WTC11 (cell line): Measurements from ENCODE around the gene MYO19. TPM values are rescaled to one million over a fixed set of nuclear protein-coding genes. Genes with fewer than 3 reads are reported as not detected.
A peak's percentile ranks its signal among the peaks of the same experiment; 100 is the strongest.

Source experiments
- ATF2 ChIP-seq: sonication (generic); formaldehyde crosslinking; IDR thresholded peaks from 2 replicates; pipeline ENCODE4 v1.8.1; 2022; ENCODE audit warnings: low read depth, missing genetic modification reagents, borderline replicate concordance
- CREB1 ChIP-seq: sonication (generic); formaldehyde crosslinking; IDR thresholded peaks from 2 replicates; pipeline ENCODE4 v1.8.0; 2023; ENCODE audit warnings: mild to moderate bottlenecking, missing genetic modification reagents
- E2F1 ChIP-seq: sonication (generic); formaldehyde crosslinking; IDR thresholded peaks from 2 replicates; pipeline ENCODE4 v1.8.0; 2022; ENCODE audit warnings: mild to moderate bottlenecking, missing genetic modification reagents
- E2F5 ChIP-seq: sonication (generic); formaldehyde crosslinking; IDR thresholded peaks from 2 replicates; pipeline ENCODE4 v1.8.1; 2022; ENCODE audit warnings: mild to moderate bottlenecking, moderate library complexity, missing genetic modification reagents
- EMX1 ChIP-seq: fragments of 250-450 bp; sonication (Bioruptor Pico); IDR thresholded peaks from 2 replicates; pipeline ENCODE4 v1.8.0; 2021; ENCODE audit warnings: mild to moderate bottlenecking
- GABPB1 ChIP-seq: sonication (generic); formaldehyde crosslinking; IDR thresholded peaks from 2 replicates; pipeline ENCODE4 v1.8.1; 2023; ENCODE audit warnings: mild to moderate bottlenecking, missing genetic modification reagents
- IRF1 ChIP-seq: sonication (generic); formaldehyde crosslinking; IDR thresholded peaks from 2 replicates; pipeline ENCODE4 v1.8.0; 2023; ENCODE audit warnings: missing genetic modification reagents
- IRF2 ChIP-seq: sonication (generic); formaldehyde crosslinking; IDR thresholded peaks from 2 replicates; pipeline ENCODE4 v1.8.0; 2022; ENCODE audit warnings: low read depth, missing genetic modification reagents, borderline replicate concordance
- JUN ChIP-seq: sonication (generic); formaldehyde crosslinking; IDR thresholded peaks from 2 replicates; pipeline ENCODE4 v1.8.0; 2023; ENCODE audit warnings: mild to moderate bottlenecking, missing genetic modification reagents
- KAT7 ChIP-seq: sonication (generic); formaldehyde crosslinking; IDR thresholded peaks from 2 replicates; pipeline ENCODE4 v1.8.1; 2023; ENCODE audit warnings: missing genetic modification reagents, mild to moderate bottlenecking, borderline replicate concordance
- NFATC4 ChIP-seq: fragments of 250-450 bp; sonication (Bioruptor Pico); IDR thresholded peaks from 2 replicates; pipeline ENCODE4 v1.9.0; 2021; ENCODE audit warnings: mild to moderate bottlenecking
- NFE2L1 ChIP-seq: sonication (generic); formaldehyde crosslinking; IDR thresholded peaks from 2 replicates; pipeline ENCODE4 v1.8.1; 2023; ENCODE audit warnings: missing genetic modification reagents
- NFYB ChIP-seq: sonication (generic); formaldehyde crosslinking; conservative IDR thresholded peaks from 2 replicates; pipeline ENCODE4 v1.8.0; 2022; ENCODE audit warnings: low read depth, missing genetic modification reagents
- NR1H2 ChIP-seq: sonication (generic); formaldehyde crosslinking; IDR thresholded peaks from 2 replicates; pipeline ENCODE4 v1.9.0; 2021; ENCODE audit warnings: mild to moderate bottlenecking, moderate library complexity, missing genetic modification reagents
- OVOL2 ChIP-seq: fragments of 250-450 bp; sonication (Bioruptor Pico); IDR thresholded peaks from 2 replicates; pipeline ENCODE4 v1.9.0; 2021; ENCODE audit warnings: mild to moderate bottlenecking, borderline replicate concordance
- RORB ChIP-seq: fragments of 250-450 bp; sonication (Bioruptor Pico); IDR thresholded peaks from 2 replicates; pipeline ENCODE4 v1.9.0; 2021; ENCODE audit warnings: mild to moderate bottlenecking
- SP1 ChIP-seq: sonication (generic); formaldehyde crosslinking; conservative IDR thresholded peaks from 2 replicates; pipeline ENCODE4 v1.8.1; 2022; ENCODE audit warnings: missing genetic modification reagents
- TCF7 ChIP-seq: sonication (generic); formaldehyde crosslinking; IDR thresholded peaks from 2 replicates; pipeline ENCODE4 v1.8.0; 2022; ENCODE audit warnings: mild to moderate bottlenecking, low read depth, missing genetic modification reagents, moderate library complexity
- TEAD1 ChIP-seq: sonication (generic); formaldehyde crosslinking; IDR thresholded peaks from 2 replicates; pipeline ENCODE4 v1.8.0; 2022; ENCODE audit warnings: mild to moderate bottlenecking, missing genetic modification reagents
- TEAD4 ChIP-seq: sonication (generic); formaldehyde crosslinking; IDR thresholded peaks from 2 replicates; pipeline ENCODE4 v1.8.0; 2022; ENCODE audit warnings: mild to moderate bottlenecking, missing genetic modification reagents
- USF2 ChIP-seq: sonication (generic); formaldehyde crosslinking; IDR thresholded peaks from 2 replicates; pipeline ENCODE4 v1.8.1; 2023; ENCODE audit warnings: mild to moderate bottlenecking, missing genetic modification reagents, moderate library complexity
- ZBTB43 ChIP-seq: sonication (generic); formaldehyde crosslinking; IDR thresholded peaks from 2 replicates; pipeline ENCODE4 v1.8.1; 2023; ENCODE audit warnings: mild to moderate bottlenecking, missing genetic modification reagents
- ZNF281 ChIP-seq: sonication (generic); formaldehyde crosslinking; IDR thresholded peaks from 2 replicates; pipeline ENCODE4 v1.8.0; 2023; ENCODE audit warnings: mild to moderate bottlenecking, missing genetic modification reagents
- ZNF423 ChIP-seq: fragments of 250-450 bp; sonication (Bioruptor Pico); IDR thresholded peaks from 2 replicates; pipeline ENCODE4 v2.1.2; 2022; ENCODE audit warnings: mild to moderate bottlenecking, moderate library complexity
- ZNF671 ChIP-seq: fragments of 250-450 bp; sonication (Bioruptor Pico); IDR thresholded peaks from 2 replicates; pipeline ENCODE4 v1.8.0; 2021; ENCODE audit warnings: mild to moderate bottlenecking
- total RNA-seq: library from RNA; stranded (reverse); gene quantifications from 3 replicates; pipeline ENCODE4 v1.2.3, GENCODE V29; 2021
- TF ChIP-seq, protein P1 (sequence below): fragments of 250-450 bp; sonication (Bioruptor Pico); IDR thresholded peaks from 2 replicates; pipeline ENCODE4 v1.9.0; 2021; ENCODE audit warnings: moderate library complexity, mild to moderate bottlenecking, inconsistent platforms, borderline replicate concordance
- TF ChIP-seq, protein P2 (sequence below): fragments of 250-450 bp; sonication (Bioruptor Pico); IDR thresholded peaks from 2 replicates; pipeline ENCODE4 v2.1.2; 2022; ENCODE audit warnings: mild to moderate bottlenecking, moderate library complexity

The MYO19 gene
- total RNA-seq, 1 experiment from 2014 or later: 146 TPM

DNA sequence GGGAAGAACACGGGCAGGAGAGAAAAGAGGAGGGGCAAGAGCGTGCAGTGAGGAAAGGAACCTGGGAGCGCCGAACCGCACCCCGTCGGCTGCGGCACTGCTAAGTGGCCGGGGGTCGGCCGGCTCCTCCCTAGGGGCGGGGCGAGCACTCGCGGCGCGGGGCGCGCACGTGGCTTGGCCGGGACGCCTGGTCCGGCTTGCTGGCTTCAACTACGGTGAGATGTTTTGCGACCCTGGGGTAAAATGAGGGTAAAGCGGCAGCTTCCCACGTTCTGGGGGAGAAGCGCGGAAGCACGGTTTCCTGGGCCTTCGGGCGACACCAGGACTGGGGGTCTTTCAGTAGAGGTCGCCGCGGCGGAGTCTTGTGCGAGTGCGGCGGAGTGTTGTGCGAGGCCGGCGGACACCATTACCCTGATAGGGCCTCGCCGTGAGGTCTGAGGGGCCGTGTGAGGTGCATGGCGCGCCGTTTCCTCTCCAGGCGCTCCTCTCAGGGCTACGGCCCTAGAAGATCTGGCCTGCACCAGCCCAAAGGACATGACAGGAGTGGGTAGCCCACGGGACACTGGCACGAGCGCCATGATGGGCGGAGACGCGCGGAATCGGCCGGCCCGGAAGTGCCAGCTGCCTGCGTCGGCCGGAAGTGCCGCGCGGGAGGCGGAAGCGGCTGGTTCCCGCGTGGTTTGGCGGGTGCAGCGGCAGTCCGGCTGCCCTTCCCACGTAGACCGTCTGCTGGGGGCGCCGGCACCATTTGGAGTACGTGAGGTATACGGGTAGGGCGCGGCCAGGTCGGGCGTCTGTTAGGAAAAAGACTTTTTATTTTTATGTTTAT, at the start of gene MYO19, which contains the start of gene PIGW (continued):
- TF ChIP-seq EMX1 (CRISPR knock-in tag) (no peak), ZNF423 (no peak), ZNF671 (CRISPR knock-in tag) (no peak; the same call in 1 of the 2 replicates), NR1H2 (CRISPR knock-in tag) (no peak), ATF2 (no peak), JUN (CRISPR knock-in tag) (peak; percentile 86; the same call in 1 of the 2 replicates), TEAD1 (CRISPR knock-in tag) (peak; percentile 62; the same call in 1 of the 2 replicates), E2F5 (0 out of 2 replicates have a peak, but pooled peaks have one; percentile 57), KAT7 (CRISPR knock-in tag) (0 out of 2 replicates have a peak, but pooled peaks have one; percentile 72), NFATC4 (CRISPR knock-in tag) (no peak), TCF7 (peak; percentile 82), SP1 (CRISPR knock-in tag) (peak; percentile 77), NFYB (0 out of 2 replicates have a peak, but pooled peaks have one; percentile 24), USF2 (CRISPR knock-in tag) (peak; percentile 74), GABPB1 (CRISPR knock-in tag) (peak; percentile 82), CREB1 (CRISPR knock-in tag) (peak; percentile 29; the same call in 1 of the 2 replicates), TEAD4 (CRISPR knock-in tag) (0 out of 2 replicates have a peak, but pooled peaks have one; percentile 35), E2F1 (CRISPR knock-in tag) (0 out of 2 replicates have a peak, but pooled peaks have one; percentile 23), ZNF281 (CRISPR knock-in tag) (peak; percentile 36; the same call in 1 of the 2 replicates), IRF1 (CRISPR knock-in tag) (0 out of 2 replicates have a peak, but pooled peaks have one; percentile 6), ZBTB43 (CRISPR knock-in tag) (peak; percentile 90), RORB (CRISPR knock-in tag) (no peak), NFE2L1 (CRISPR knock-in tag) (peak; percentile 82), OVOL2 (CRISPR knock-in tag) (no peak), IRF2 (0 out of 2 replicates have a peak, but pooled peaks have one; percentile 79)
- TF ChIP-seq, protein P1, sequence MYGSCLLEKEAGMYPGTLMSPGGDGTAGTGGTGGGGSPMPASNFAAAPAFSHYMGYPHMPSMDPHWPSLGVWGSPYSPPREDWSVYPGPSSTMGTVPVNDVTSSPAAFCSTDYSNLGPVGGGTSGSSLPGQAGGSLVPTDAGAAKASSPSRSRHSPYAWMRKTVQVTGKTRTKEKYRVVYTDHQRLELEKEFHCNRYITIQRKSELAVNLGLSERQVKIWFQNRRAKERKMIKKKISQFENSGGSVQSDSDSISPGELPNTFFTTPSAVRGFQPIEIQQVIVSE (CRISPR knock-in tag): no peak
- TF ChIP-seq, protein P2, sequence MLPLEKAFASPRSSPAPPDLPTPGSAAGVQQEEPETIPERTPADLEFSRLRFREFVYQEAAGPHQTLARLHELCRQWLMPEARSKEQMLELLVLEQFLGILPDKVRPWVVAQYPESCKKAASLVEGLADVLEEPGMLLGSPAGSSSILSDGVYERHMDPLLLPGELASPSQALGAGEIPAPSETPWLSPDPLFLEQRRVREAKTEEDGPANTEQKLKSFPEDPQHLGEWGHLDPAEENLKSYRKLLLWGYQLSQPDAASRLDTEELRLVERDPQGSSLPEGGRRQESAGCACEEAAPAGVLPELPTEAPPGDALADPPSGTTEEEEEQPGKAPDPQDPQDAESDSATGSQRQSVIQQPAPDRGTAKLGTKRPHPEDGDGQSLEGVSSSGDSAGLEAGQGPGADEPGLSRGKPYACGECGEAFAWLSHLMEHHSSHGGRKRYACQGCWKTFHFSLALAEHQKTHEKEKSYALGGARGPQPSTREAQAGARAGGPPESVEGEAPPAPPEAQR (CRISPR knock-in tag): no peak
